B cell (primary cell): ENCODE measurements around the gene ITPR2. TPM values are rescaled to one million over a fixed set of nuclear protein-coding genes. Genes with fewer than 3 reads are reported as not detected.

Experiments
- ATAC-seq: fragments of 200-7000 bp; cut with Tn5 transposase; one replicate; pipeline ENCODE4 v1.10.0; 2021; ENCODE audit warnings: low read depth, mild to moderate bottlenecking, moderate number of reproducible peaks, moderate library complexity
- CTCF ChIA-PET: fragments of 350-600 bp; sonication (Branson Sonifier 250); formaldehyde crosslinking; loops from one replicate; lab custom pipeline; 2021; ENCODE audit warnings: antibody characterized with exemption, inconsistent platforms; lab: Charles Lee
- POLR2A ChIA-PET: fragments of 350-600 bp; sonication (Branson Sonifier 250); formaldehyde crosslinking; loops from one replicate; lab custom pipeline; 2021; ENCODE audit warnings: antibody characterized with exemption; lab: Charles Lee
- DNase-seq: peaks from one replicate; pipeline ENCODE4 v3.0.0; 2013
- H2AFZ ChIP-seq: 2 replicates; pipeline ENCODE4 v1.6.1; 2012; ENCODE audit warnings: mild to moderate bottlenecking, low read depth, low read length; ENCODE audit not compliant: insufficient read depth, poor library complexity, severe bottlenecking
- H3K27ac ChIP-seq, 2 donors: 1 replicate in 1 of 2; 2 replicates in 1 of 2; pipeline ENCODE4 v1.5.1; 2012 to 2013; ENCODE audit warnings: low read length in 2 of 2, mild to moderate bottlenecking in 2 of 2, moderate library complexity in 1 of 2
- H3K27me3 ChIP-seq, 4 experiments: fragments of 200-600 bp in 1 of 4; sonication (generic) in 1 of 4; replicated peaks in 1 of 4; 1 replicate in 2 of 4; 2 replicates in 2 of 4; pipeline versions ENCODE4 v1.6.1 to v1.7.0; 2013 to 2016; ENCODE audit warnings: low read length in 3 of 4, mild to moderate bottlenecking in 2 of 4, mixed read lengths in 1 of 4, moderate library complexity in 1 of 4; ENCODE audit not compliant: insufficient read depth in 4 of 4, control insufficient read depth in 3 of 4; ENCODE audit errors: control extremely low read depth in 1 of 4
- H3K36me3 ChIP-seq, 2 experiments: replicated peaks in 1 of 2; 1 replicate in 1 of 2; 2 replicates in 1 of 2; pipeline versions ENCODE4 v1.6.1 to v1.7.1; 2013; ENCODE audit warnings: low read length in 1 of 2; ENCODE audit not compliant: insufficient read depth in 2 of 2, control insufficient read depth in 1 of 2; ENCODE audit errors: control extremely low read depth in 1 of 2, extremely low read depth in 1 of 2
- H3K4me1 ChIP-seq, 2 donors: fragments of 200-600 bp in 1 of 2; sonication (generic) in 1 of 2; 1 replicate in 1 of 2; 2 replicates in 1 of 2; pipeline versions ENCODE4 v1.5.1 to v1.6.1; 2013 to 2017; ENCODE audit warnings: low read length in 2 of 2; ENCODE audit not compliant: control insufficient read depth in 2 of 2, insufficient read depth in 2 of 2
- H3K4me2 ChIP-seq: replicated peaks from 2 replicates; pipeline ENCODE3; 2012; ENCODE audit warnings: mild to moderate bottlenecking, low read depth, low read length; ENCODE audit not compliant: poor library complexity, severe bottlenecking
- H3K4me3 ChIP-seq, 5 experiments: fragments of 200-600 bp in 1 of 5; sonication (generic) in 1 of 5; 1 replicate in 3 of 5; 2 replicates in 2 of 5; pipeline versions ENCODE4 v1.5.1 to v1.7.0; 2011 to 2016; ENCODE audit warnings: low read length in 4 of 5, mild to moderate bottlenecking in 4 of 5, low read depth in 2 of 5, control low read depth in 1 of 5, moderate library complexity in 1 of 5; ENCODE audit not compliant: insufficient read depth in 1 of 5; ENCODE audit errors: control extremely low read depth in 1 of 5, extremely low read depth in 1 of 5
- H3K79me2 ChIP-seq: fragments of 200-600 bp; sonication (generic); one replicate; pipeline ENCODE4 v1.6.0; 2016; ENCODE audit warnings: low read length; ENCODE audit not compliant: control insufficient read depth, insufficient read depth
- H3K9ac ChIP-seq: fragments of 200-600 bp; sonication (generic); 2 replicates; pipeline ENCODE4 v1.6.1; 2017; ENCODE audit warnings: mild to moderate bottlenecking, low read length, moderate library complexity
- H3K9me3 ChIP-seq, 3 donors: one replicate each; pipeline versions ENCODE4 v1.6.1 to v1.7.1; 2013; ENCODE audit warnings: low read length in 2 of 3; ENCODE audit not compliant: control insufficient read depth in 2 of 3, insufficient read depth in 1 of 3; ENCODE audit errors: control extremely low read depth in 1 of 3
- H4K20me1 ChIP-seq: 2 replicates; pipeline ENCODE4 v1.6.0; 2012; ENCODE audit warnings: mild to moderate bottlenecking, low read length; ENCODE audit not compliant: insufficient read depth, control insufficient read depth, poor library complexity, severe bottlenecking
- H3K27ac Mint-ChIP-seq: one replicate; pipeline ENCODE4 v1.8.0; 2021; ENCODE audit warnings: mixed read lengths
- H3K27me3 Mint-ChIP-seq: one replicate; pipeline ENCODE4 v1.8.0; 2021; ENCODE audit warnings: mixed read lengths
- H3K4me1 Mint-ChIP-seq: one replicate; pipeline ENCODE4 v1.8.0; 2021; ENCODE audit warnings: mixed read lengths
- H3K4me3 Mint-ChIP-seq: one replicate; pipeline ENCODE4 v1.8.0; 2021; ENCODE audit warnings: mixed read lengths
- H3K9me3 Mint-ChIP-seq: one replicate; pipeline ENCODE4 v1.8.0; 2022; ENCODE audit warnings: mixed read lengths; ENCODE audit not compliant: insufficient read depth
- CTCF ChIP-seq: fragments of 200-600 bp; IDR thresholded peaks from one replicate; pipeline ENCODE4 v1.8.0; 2022; ENCODE audit warnings: antibody characterized with exemption, mild to moderate bottlenecking
- EZH2 ChIP-seq: IDR thresholded peaks from 2 replicates; pipeline ENCODE4 v1.6.1; 2012; ENCODE audit warnings: borderline replicate concordance, low read depth, mild to moderate bottlenecking, moderate library complexity, low read length; ENCODE audit not compliant: insufficient read depth, poor library complexity, severe bottlenecking
- WGBS: methylation state at CpG from one replicate; pipeline ENCODE4 v1.1.5; 2013; ENCODE audit warnings: missing lambda C conversion rate; ENCODE audit not compliant: insufficient coverage; 5-methylcytosine and 5-hydroxymethylcytosine counted together
- intact Hi-C: fragments of 100-400 bp; cut with micrococcal nuclease; formaldehyde crosslinking; loops from one replicate; pipeline ENCODE4 v1.10.0; 2022
- polyA plus RNA-seq: library from polyadenylated mRNA; depleted of rRNA; stranded (reverse); fragments of >200 nt; gene quantifications from 2 replicates; pipeline ENCODE4 v1.2.3, GENCODE V29; 2012
- total RNA-seq, 2 donors: library from RNA; stranded (reverse); fragments of 120-200 nt in 1 of 2; gene quantifications; 1 replicate in 1 of 2; 2 replicates in 1 of 2; pipeline versions ENCODE4 v1.2.3 to v1.2.4, GENCODE V29; 2013 to 2022

The ITPR2 gene
- total and polyA plus RNA-seq, 2 donors (not counting 1 experiment from before 2014, with no cell fraction given): 4.3 to 113 TPM

DNA sequence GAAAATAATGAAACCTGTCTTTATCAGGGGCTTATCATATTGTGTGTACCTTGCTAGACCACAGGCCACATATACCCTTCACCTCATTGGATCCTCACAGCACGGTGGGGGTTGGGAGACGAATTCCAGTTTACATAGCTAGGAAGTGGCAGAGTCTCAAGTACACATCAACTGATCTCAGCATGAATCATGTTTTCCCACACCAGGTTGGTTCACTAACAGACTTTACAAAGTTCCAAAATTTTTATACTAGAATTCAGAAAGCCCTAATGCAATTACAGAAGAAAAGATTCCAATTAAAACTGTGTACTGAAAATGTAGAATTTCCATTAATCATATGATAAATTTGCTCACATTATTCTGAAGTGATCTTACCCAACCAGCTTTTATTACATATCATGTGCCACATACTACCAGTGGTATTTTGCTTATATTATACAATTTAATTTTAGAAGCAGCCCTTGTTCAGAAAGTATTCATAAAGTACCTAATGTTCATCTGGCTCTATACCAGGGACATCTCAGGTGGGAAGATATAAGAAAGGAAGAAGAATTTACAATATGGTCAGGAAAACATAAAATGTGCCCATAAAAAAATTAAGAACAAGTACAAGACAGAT is 196.2 kb downstream of the ITPR2 start:
- H3K36me3 ChIP-seq: peaks cover 0 to 9% of the 10 kb centered on the region in 2 experiments
- H3K4me1 Mint-ChIP-seq: no peaks in the 10 kb centered on the region
- no peaks in the 10 kb centered on the region for H3K9me3 Mint-ChIP-seq
- no peak overlapping the region for H3K4me2 ChIP-seq
- no peak overlapping the region for H3K4me3 Mint-ChIP-seq
- intact Hi-C loops: no loop called here
- DNase-seq (no peak), ATAC-seq (no peak)
- H3K79me2 ChIP-seq: no peaks in the 10 kb centered on the region
- H3K27me3 ChIP-seq: no peaks in the 10 kb centered on the region
- no peak overlapping the region for H3K27ac Mint-ChIP-seq
- no peaks in the 10 kb centered on the region for H3K4me1 ChIP-seq
- 100% methylated on average over 2 of the region's 2 CpGs for WGBS
- no peak for TF ChIP-seq EZH2
- TF ChIP-seq CTCF: no peak
- H3K9me3 ChIP-seq: no peaks in the 10 kb centered on the region
- no peaks in the 10 kb centered on the region for H3K27me3 Mint-ChIP-seq
- no peaks in the 10 kb centered on the region for H4K20me1 ChIP-seq
- POLR2A ChIA-PET: no interaction called here
- no peak overlapping the region for H2AFZ ChIP-seq
- no peak overlapping the region for H3K9ac ChIP-seq
- H3K27ac ChIP-seq: no peak overlapping the region
- CTCF ChIA-PET: interaction anchor here (0.5 kb wide), 1 partner anchor 230 kb away, joined by 4 read pairs; no protein-coding TSS in a partner anchor
- no peak overlapping the region for H3K4me3 ChIP-seq

DNA sequence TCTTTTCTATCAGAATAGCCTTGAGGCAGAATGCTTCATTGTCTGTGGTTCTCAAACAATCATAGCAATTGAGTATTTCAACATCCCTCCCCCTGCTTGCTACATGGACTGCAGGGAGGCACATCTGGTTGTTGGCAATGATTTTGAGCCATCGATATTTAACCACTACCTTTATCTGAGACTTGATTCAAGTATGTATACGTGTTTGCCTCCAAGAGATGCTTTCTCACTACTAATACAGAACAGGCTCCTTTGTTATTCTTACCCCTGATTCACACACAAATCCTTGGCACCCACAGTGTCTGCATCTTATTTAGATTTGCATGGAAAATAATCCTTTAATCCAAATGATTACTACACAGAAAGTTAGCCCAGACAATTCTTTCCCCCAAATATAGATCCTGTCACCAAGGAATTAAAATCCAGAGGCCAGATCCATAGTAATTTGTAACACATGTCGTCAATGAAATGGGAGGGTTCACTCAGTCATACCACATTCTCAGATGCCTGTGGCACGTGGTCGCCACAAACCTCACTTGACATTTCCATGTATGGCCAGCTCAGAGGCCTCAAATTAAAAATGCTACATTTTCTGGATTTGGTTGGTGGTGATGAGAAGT is 199.3 kb downstream of the ITPR2 start:
- TF ChIP-seq EZH2 (no peak), CTCF (no peak)
- H3K9me3 ChIP-seq: no peaks in the 10 kb centered on the region
- no peaks in the 10 kb centered on the region for H3K4me1 Mint-ChIP-seq
- H3K9me3 Mint-ChIP-seq: no peaks in the 10 kb centered on the region
- H3K27me3 ChIP-seq: no peaks in the 10 kb centered on the region
- CTCF ChIA-PET: no interaction called here
- H4K20me1 ChIP-seq: no peaks in the 10 kb centered on the region
- no peak overlapping the region for H3K9ac ChIP-seq
- POLR2A ChIA-PET: no interaction called here
- intact Hi-C loops: no loop called here
- H3K4me1 ChIP-seq: no peaks in the 10 kb centered on the region
- H3K4me3 ChIP-seq: no peak overlapping the region
- ATAC-seq (no peak), DNase-seq (no peak)
- H3K4me2 ChIP-seq: no peak overlapping the region
- no peaks in the 10 kb centered on the region for H3K27me3 Mint-ChIP-seq
- H3K79me2 ChIP-seq: no peaks in the 10 kb centered on the region
- H3K27ac Mint-ChIP-seq: no peak overlapping the region
- no peak overlapping the region for H2AFZ ChIP-seq
- no peak overlapping the region for H3K4me3 Mint-ChIP-seq
- WGBS: 97% methylated on average over 2 of the region's 5 CpGs
- H3K36me3 ChIP-seq: peaks cover 0 to 12% of the 10 kb centered on the region in 2 experiments
- no peak overlapping the region for H3K27ac ChIP-seq
